Measurements from ENCODE around the gene ZNF70.

The ZNF70 gene

GRCh38 chr22:23779731-23780130, 28.8 kb upstream of the ZNF70 start:
- no peak overlapping the region for H3K4me3 ChIP-seq (ENCODE audit: low read depth, low read length)
- no peak for TF ChIP-seq CTCF (IDR thresholded peaks at IDR 0.05; ENCODE audit: borderline replicate concordance, insufficient read depth, low read depth, low read length)

- H3K4me3 ChIP-seq (ENCODE audit: low read depth, low read length): no peak overlapping the region
- no peak for TF ChIP-seq CTCF (IDR thresholded peaks at IDR 0.05; ENCODE audit: borderline replicate concordance, insufficient read depth, low read depth, low read length)
Measured at GRCh38 chr22:23779083-23779482, 28.2 kb upstream of the ZNF70 start.

GRCh38 chr22:23778577-23778900, 27.6 kb upstream of the ZNF70 start:
- H3K4me3 ChIP-seq (ENCODE audit: low read depth, low read length): no peak overlapping the region

GRCh38 chr22:23777776-23778576, 27.1 kb upstream of the ZNF70 start:
- no peak overlapping the region for H3K4me3 ChIP-seq (ENCODE audit: low read depth, low read length)
- no peak for TF ChIP-seq CTCF (IDR thresholded peaks at IDR 0.05; ENCODE audit: borderline replicate concordance, insufficient read depth, low read depth, low read length)

More at GRCh38 chr22:23778577-23778900, 27.6 kb upstream of the ZNF70 start:
- TF ChIP-seq CTCF (IDR thresholded peaks at IDR 0.05; ENCODE audit: borderline replicate concordance, insufficient read depth, low read depth, low read length): no peak

GRCh38 chr22:23775779-23776375, 25.0 kb upstream of the ZNF70 start:
- TF ChIP-seq CTCF (IDR thresholded peaks at IDR 0.05; ENCODE audit: borderline replicate concordance, insufficient read depth, low read depth, low read length): no peak

GRCh38 chr22:23774922-23775436, 24.1 kb upstream of the ZNF70 start:
- no peak overlapping the region for H3K4me3 ChIP-seq (ENCODE audit: low read depth, low read length)
- TF ChIP-seq CTCF (IDR thresholded peaks at IDR 0.05; ENCODE audit: borderline replicate concordance, insufficient read depth, low read depth, low read length): no peak

More at GRCh38 chr22:23775779-23776375, 25.0 kb upstream of the ZNF70 start:
- no peak overlapping the region for H3K4me3 ChIP-seq (ENCODE audit: low read depth, low read length)

Data from GM12875 (cell line).